ENCODE data around the gene SDR42E2.
A peak's percentile ranks its signal among the peaks of the same experiment; 100 is the strongest.

The SDR42E2 gene

GRCh38 chr16:22219389-22220068 is 57.2 kb downstream of the SDR42E2 start:
- Histone ChIP-seq H3K27me3 (no peaks in the 10 kb centered on the region), H3K9ac (peak overlapping the region in 3 of 11 experiments; percentile 65 to 73 (median 70); a peak in 5 of 22 replicates), H3K4me1 (peaks cover 48 to 89% (median 74%) of the 10 kb centered on the region in 10 experiments), H3K36me3 (peaks cover under 1 to 37% (median 12%) of the 10 kb centered on the region in 11 experiments; a peak in 14 of 22 replicates), H3K4me3 (no peak overlapping the region), H3K9me3 (replicated peaks in 1 of 11) (peaks cover 0 to 5% (median 0%) of the 10 kb centered on the region in 11 experiments; a peak in 7 of 22 replicates), H3K27ac (peak overlapping the region in 7 of 11 experiments; percentile 63 to 84 (median 78); a peak in 13 of 22 replicates), H3K4me2 (peak overlapping the region in 8 of 11 experiments; percentile 84 to 94 (median 92); a peak in 16 of 22 replicates), H4K20me1 (peaks cover 0 to 94% (median 0%) of the 10 kb centered on the region in 11 experiments; a peak in 6 of 22 replicates)
- TF ChIP-seq Cebpa-rat (IDR thresholded peaks at IDR 0.05), result peak in 2 of 11 experiments; percentile 22 to 48; a peak in 2 of 22 replicates

GRCh38 chr16:22220069-22220440 is 57.7 kb downstream of the SDR42E2 start:
- peaks cover 44 to 84% (median 69%) of the 10 kb centered on the region in 10 experiments for H3K4me1 ChIP-seq
- TF ChIP-seq Cebpa-rat (IDR thresholded peaks at IDR 0.05), result no peak
- H3K9me3 ChIP-seq (replicated peaks in 1 of 11), result no peaks in the 10 kb centered on the region; a peak in 2 of 22 replicates
- peaks cover 0 to 94% (median 0%) of the 10 kb centered on the region in 11 experiments; a peak in 6 of 22 replicates for H4K20me1 ChIP-seq
- peak overlapping the region in 5 of 11 experiments; percentile 76 to 84 (median 81); a peak in 12 of 22 replicates for H3K27ac ChIP-seq
- H3K27me3 ChIP-seq, result no peaks in the 10 kb centered on the region
- peaks cover 0 to 36% (median 7%) of the 10 kb centered on the region in 11 experiments; a peak in 14 of 22 replicates for H3K36me3 ChIP-seq
- no peak overlapping the region for H3K4me3 ChIP-seq
- peak overlapping the region in 1 of 11 experiments; percentile 44; a peak in 2 of 22 replicates for H3K9ac ChIP-seq
- H3K4me2 ChIP-seq, result peak overlapping the region in 7 of 11 experiments; percentile 84 to 94 (median 91); a peak in 11 of 22 replicates

GRCh38 chr16:22220714-22221113 is 58.4 kb downstream of the SDR42E2 start:
- Histone ChIP-seq H3K4me3 (no peak overlapping the region), H4K20me1 (peaks cover 0 to 94% (median 0%) of the 10 kb centered on the region in 11 experiments; a peak in 7 of 22 replicates), H3K27ac (peak overlapping the region in 7 of 11 experiments; percentile 8 to 84 (median 78); a peak in 9 of 22 replicates), H3K9me3 (replicated peaks in 1 of 11) (no peaks in the 10 kb centered on the region), H3K36me3 (peaks cover 4 to 38% (median 11%) of the 10 kb centered on the region in 11 experiments; a peak in 19 of 22 replicates), H3K9ac (0 out of 22 replicates have a peak overlapping the region, but pooled peaks of 2 of the 11 experiments have one; percentile 21 to 44), H3K27me3 (no peaks in the 10 kb centered on the region), H3K4me2 (peak overlapping the region in 7 of 11 experiments; percentile 3 to 92 (median 90); a peak in 7 of 22 replicates), H3K4me1 (peaks cover 38 to 83% (median 63%) of the 10 kb centered on the region in 10 experiments)
- TF ChIP-seq Cebpa-rat (IDR thresholded peaks at IDR 0.05), result no peak

GRCh38 chr16:22222006-22222405 is 59.7 kb downstream of the SDR42E2 start:
- Histone ChIP-seq H3K4me3 (no peak overlapping the region), H3K27me3 (no peaks in the 10 kb centered on the region), H3K9ac (no peak overlapping the region), H3K27ac (no peak overlapping the region), H3K4me1 (peaks cover 25 to 70% (median 50%) of the 10 kb centered on the region in 10 experiments), H4K20me1 (peaks cover 0 to 89% (median 0%) of the 10 kb centered on the region in 11 experiments; a peak in 7 of 22 replicates), H3K36me3 (peaks cover 14 to 51% (median 23%) of the 10 kb centered on the region in 11 experiments), H3K9me3 (replicated peaks in 1 of 11) (no peaks in the 10 kb centered on the region), H3K4me2 (no peak overlapping the region; a peak in 1 of 22 replicates)
- TF ChIP-seq Cebpa-rat (IDR thresholded peaks at IDR 0.05), result no peak

- no peak overlapping the region for H3K4me3 ChIP-seq
- H3K27ac ChIP-seq, result no peak overlapping the region
- peak overlapping the region in 2 of 11 experiments; percentile 3 to 4; a peak in 1 of 22 replicates for H3K4me2 ChIP-seq
- H3K9ac ChIP-seq, result no peak overlapping the region
- H3K27me3 ChIP-seq, result no peaks in the 10 kb centered on the region
- no peak for TF ChIP-seq Cebpa-rat (IDR thresholded peaks at IDR 0.05)
- H3K9me3 ChIP-seq (replicated peaks in 1 of 11), result no peaks in the 10 kb centered on the region
- peaks cover 15 to 60% (median 40%) of the 10 kb centered on the region in 10 experiments for H3K4me1 ChIP-seq
- H4K20me1 ChIP-seq, result peaks cover 0 to 79% (median 0%) of the 10 kb centered on the region in 11 experiments; a peak in 7 of 22 replicates
- H3K36me3 ChIP-seq, result peaks cover 20 to 61% (median 33%) of the 10 kb centered on the region in 11 experiments
These were observed 60.7 kb downstream of the SDR42E2 start for GRCh38 chr16:22222998-22223397.

GRCh38 chr16:22225060-22225459 is 62.8 kb downstream of the SDR42E2 start:
- Histone ChIP-seq H3K4me2 (no peak overlapping the region), H3K27ac (no peak overlapping the region), H4K20me1 (peaks cover 0 to 58% (median 0%) of the 10 kb centered on the region in 11 experiments; a peak in 7 of 22 replicates), H3K4me3 (no peak overlapping the region), H3K4me1 (peaks cover 0 to 47% (median 23%) of the 10 kb centered on the region in 10 experiments; a peak in 14 of 20 replicates), H3K9ac (no peak overlapping the region), H3K9me3 (replicated peaks in 1 of 11) (no peaks in the 10 kb centered on the region), H3K36me3 (peaks cover 28 to 82% (median 53%) of the 10 kb centered on the region in 11 experiments), H3K27me3 (no peaks in the 10 kb centered on the region)
- no peak for TF ChIP-seq Cebpa-rat (IDR thresholded peaks at IDR 0.05)

GRCh38 chr16:22229889-22230288 is 67.6 kb downstream of the SDR42E2 start:
- H3K4me3 ChIP-seq, result no peak overlapping the region
- no peaks in the 10 kb centered on the region for H3K27me3 ChIP-seq
- peaks cover 0 to 31% (median 9%) of the 10 kb centered on the region in 10 experiments; a peak in 12 of 20 replicates for H3K4me1 ChIP-seq
- H3K4me2 ChIP-seq, result peak overlapping the region in 3 of 11 experiments; percentile 8 to 43 (median 38); a peak in 3 of 22 replicates
- TF ChIP-seq Cebpa-rat (IDR thresholded peaks at IDR 0.05), result no peak
- H3K27ac ChIP-seq, result peak overlapping the region in 3 of 11 experiments; percentile 26 to 43 (median 34); a peak in 3 of 22 replicates
- peaks cover 54 to 100% (median 92%) of the 10 kb centered on the region in 11 experiments for H3K36me3 ChIP-seq
- H4K20me1 ChIP-seq, result peaks cover 0 to 45% (median 0%) of the 10 kb centered on the region in 11 experiments; a peak in 7 of 22 replicates
- H3K9ac ChIP-seq, result 0 out of 22 replicates have a peak overlapping the region, but pooled peaks of 1 of the 11 experiments have one; percentile 33
- no peaks in the 10 kb centered on the region for H3K9me3 ChIP-seq (replicated peaks in 1 of 11)

GRCh38 chr16:22232277-22233036 is 70.2 kb downstream of the SDR42E2 start:
- no peak overlapping the region for H3K27ac ChIP-seq
- no peaks in the 10 kb centered on the region for H3K9me3 ChIP-seq (replicated peaks in 1 of 11)
- H4K20me1 ChIP-seq, result peaks cover 0 to 44% (median 0%) of the 10 kb centered on the region in 11 experiments; a peak in 4 of 22 replicates
- peaks cover 48 to 99% (median 88%) of the 10 kb centered on the region in 11 experiments for H3K36me3 ChIP-seq
- no peak for TF ChIP-seq Cebpa-rat (IDR thresholded peaks at IDR 0.05)
- no peaks in the 10 kb centered on the region for H3K27me3 ChIP-seq
- no peak overlapping the region for H3K4me3 ChIP-seq
- peaks cover 0 to 31% (median 11%) of the 10 kb centered on the region in 10 experiments; a peak in 12 of 20 replicates for H3K4me1 ChIP-seq
- H3K9ac ChIP-seq, result no peak overlapping the region
- no peak overlapping the region for H3K4me2 ChIP-seq
